Hepatocyte (in vitro differentiated cells): Measurements from ENCODE around the gene SIPA1. TPM values are rescaled to one million over a fixed set of nuclear protein-coding genes. Genes with fewer than 3 reads are reported as not detected.

Source experiments
- DNase-seq: peaks from one replicate; pipeline ENCODE4 v3.0.0-alpha.2; 2016; ENCODE audit warnings: low spot score
- H2AFZ ChIP-seq: fragments of 200-600 bp; sonication (generic); 2 replicates; pipeline ENCODE4 v1.6.0; 2016; ENCODE audit warnings: antibody characterized with exemption, mild to moderate bottlenecking
- H3K27ac ChIP-seq: fragments of 200-600 bp; sonication (generic); 2 replicates; pipeline ENCODE4 v1.5.1; 2016; ENCODE audit warnings: mild to moderate bottlenecking
- H3K27me3 ChIP-seq: fragments of 200-600 bp; sonication (generic); 2 replicates; pipeline ENCODE4 v1.6.1; 2016
- H3K36me3 ChIP-seq: fragments of 200-600 bp; sonication (generic); replicated peaks from 2 replicates; pipeline ENCODE4 v1.5.1; 2016; ENCODE audit warnings: low read depth; ENCODE audit not compliant: insufficient read depth
- H3K4me1 ChIP-seq: fragments of 200-600 bp; sonication (generic); 2 replicates; pipeline ENCODE4 v1.5.1; 2016; ENCODE audit warnings: mild to moderate bottlenecking, moderate library complexity; ENCODE audit not compliant: insufficient read depth
- H3K4me2 ChIP-seq: fragments of 200-600 bp; sonication (generic); 2 replicates; pipeline ENCODE4 v1.6.0; 2016
- H3K4me3 ChIP-seq: fragments of 200-600 bp; sonication (generic); 2 replicates; pipeline ENCODE4 v1.5.1; 2016; ENCODE audit warnings: mild to moderate bottlenecking
- H3K79me2 ChIP-seq: fragments of 200-600 bp; sonication (generic); 2 replicates; pipeline ENCODE4 v1.6.0; 2017; ENCODE audit warnings: mild to moderate bottlenecking
- H3K9me2 ChIP-seq: fragments of 200-600 bp; sonication (generic); replicated peaks from 2 replicates; pipeline ENCODE4 v1.6.0; 2017; ENCODE audit warnings: mild to moderate bottlenecking; ENCODE audit not compliant: insufficient read depth
- H3K9me3 ChIP-seq: fragments of 200-600 bp; sonication (generic); 2 replicates; pipeline ENCODE4 v1.5.1; 2016; ENCODE audit warnings: low read depth, mild to moderate bottlenecking
- H4K20me1 ChIP-seq: fragments of 200-600 bp; sonication (generic); 2 replicates; pipeline ENCODE4 v1.6.0; 2016; ENCODE audit warnings: mild to moderate bottlenecking; ENCODE audit not compliant: insufficient read depth, poor library complexity, severe bottlenecking
- CTCF ChIP-seq: fragments of 200-600 bp; sonication (generic); IDR thresholded peaks from 2 replicates; pipeline ENCODE4 v1.5.1; 2016; ENCODE audit warnings: antibody characterized with exemption, mild to moderate bottlenecking; ENCODE audit not compliant: poor library complexity
- EZH2 ChIP-seq: fragments of 200-600 bp; sonication (generic); IDR thresholded peaks from 2 replicates; pipeline ENCODE4 v1.6.1; 2016; ENCODE audit warnings: antibody characterized with exemption, mild to moderate bottlenecking, borderline replicate concordance
- EZH2phosphoT487 ChIP-seq: fragments of 200-600 bp; sonication (generic); IDR thresholded peaks from one replicate; pipeline ENCODE4 v1.6.1; 2018; ENCODE audit warnings: antibody characterized with exemption, mild to moderate bottlenecking, low read depth, moderate library complexity; ENCODE audit not compliant: unreplicated experiment, severe bottlenecking
- whole genome bisulfite sequencing: methylation state at CpG from one replicate; pipeline ENCODE4 v1.1.6; 2016; ENCODE audit warnings: low lambda C conversion rate; ENCODE audit errors: missing lambda C conversion rate; 5-methylcytosine and 5-hydroxymethylcytosine counted together
- polyA plus RNA-seq: library from polyadenylated mRNA; unstranded; fragments of >200 nt; fragmentation: Nextera tagmentation; extraction: Ambion mirVana; gene quantifications from 2 replicates; pipeline ENCODE4 v1.2.1, GENCODE V29; 2016
- total RNA-seq: library from RNA; depleted of rRNA; stranded (reverse); fragments of >200 nt; gene quantifications from 2 replicates; pipeline ENCODE4 v1.2.3, GENCODE V29; 2014

The SIPA1 gene
- total and polyA plus RNA-seq, 2 experiments from 2014 or later: 15.6 to 42.9 TPM

DNA sequence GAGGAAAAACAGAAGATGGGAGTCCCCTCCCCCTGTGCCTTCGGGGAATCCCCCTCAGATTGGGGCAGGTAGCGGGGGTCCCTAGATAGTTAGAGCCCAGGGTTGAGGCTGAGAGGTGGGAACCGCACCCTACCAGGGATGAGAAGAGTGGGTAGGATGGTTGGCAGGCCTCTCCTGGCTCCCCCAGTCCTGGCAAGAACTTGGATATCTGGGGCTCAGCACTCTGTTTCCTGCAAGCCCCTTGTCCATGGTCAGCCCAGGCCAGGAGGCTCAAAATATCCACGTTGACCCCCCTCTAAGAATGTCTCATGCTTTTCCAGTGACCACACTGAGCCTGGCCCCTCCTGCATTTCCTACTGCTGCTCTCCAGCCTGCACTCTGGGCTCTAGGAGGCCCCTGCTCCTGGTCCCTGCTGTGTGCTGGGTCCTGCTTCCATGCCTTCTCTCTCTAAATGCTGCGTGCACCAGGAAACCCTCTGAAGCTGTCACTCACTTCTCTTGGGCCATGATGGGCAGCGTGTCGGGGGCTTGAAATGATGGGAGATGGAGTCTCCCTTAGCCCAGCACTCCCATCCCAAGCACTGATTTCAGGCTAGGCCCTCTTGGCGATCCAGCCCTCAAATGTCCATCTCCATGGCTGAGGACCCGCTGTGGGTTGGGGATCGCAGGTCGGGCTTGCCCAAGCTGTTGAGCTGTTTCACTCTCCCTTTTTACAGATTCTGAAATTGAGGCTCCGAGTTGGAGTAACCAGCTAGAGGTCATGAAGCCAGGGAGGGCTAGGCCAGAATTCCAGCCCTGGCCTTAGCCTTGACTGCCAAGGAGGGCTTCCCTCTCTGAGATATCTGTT, 25.9 kb upstream of the SIPA1 start:
- Histone ChIP-seq H4K20me1 (peaks cover 60% of the 10 kb centered on the region), H3K4me3 (no peak overlapping the region), H3K4me2 (peak overlapping the region; percentile 88), H3K27me3 (no peaks in the 10 kb centered on the region), H3K36me3 (no peaks in the 10 kb centered on the region), H3K27ac (no peak overlapping the region), H3K9me2 (no peaks in the 10 kb centered on the region), H3K79me2 (peaks cover 67% of the 10 kb centered on the region), H2AFZ (no peak overlapping the region), H3K4me1 (peaks cover 32% of the 10 kb centered on the region), H3K9me3 (no peaks in the 10 kb centered on the region)
- no peak for DNase-seq
- TF ChIP-seq CTCF: no peak
- no peak for TF ChIP-seq EZH2
- no peak for TF ChIP-seq EZH2phosphoT487
- WGBS: 90% methylated on average over 12 of the region's 12 CpGs

- Histone ChIP-seq H2AFZ (no peak overlapping the region), H3K27ac (no peak overlapping the region), H3K36me3 (no peaks in the 10 kb centered on the region), H3K4me2 (peak overlapping the region; percentile 88), H3K27me3 (no peaks in the 10 kb centered on the region), H3K4me1 (peaks cover 26% of the 10 kb centered on the region), H3K9me3 (no peaks in the 10 kb centered on the region), H3K9me2 (no peaks in the 10 kb centered on the region), H3K4me3 (no peak overlapping the region), H4K20me1 (peaks cover 55% of the 10 kb centered on the region), H3K79me2 (peaks cover 71% of the 10 kb centered on the region)
- no peak for DNase-seq
- 94% methylated on average over 7 of the region's 7 CpGs for WGBS
- TF ChIP-seq EZH2 (no peak), CTCF (no peak), EZH2phosphoT487 (no peak)
Observed at GRCh38 chr11:65612691-65613090, 25.2 kb upstream of the SIPA1 start.

DNA sequence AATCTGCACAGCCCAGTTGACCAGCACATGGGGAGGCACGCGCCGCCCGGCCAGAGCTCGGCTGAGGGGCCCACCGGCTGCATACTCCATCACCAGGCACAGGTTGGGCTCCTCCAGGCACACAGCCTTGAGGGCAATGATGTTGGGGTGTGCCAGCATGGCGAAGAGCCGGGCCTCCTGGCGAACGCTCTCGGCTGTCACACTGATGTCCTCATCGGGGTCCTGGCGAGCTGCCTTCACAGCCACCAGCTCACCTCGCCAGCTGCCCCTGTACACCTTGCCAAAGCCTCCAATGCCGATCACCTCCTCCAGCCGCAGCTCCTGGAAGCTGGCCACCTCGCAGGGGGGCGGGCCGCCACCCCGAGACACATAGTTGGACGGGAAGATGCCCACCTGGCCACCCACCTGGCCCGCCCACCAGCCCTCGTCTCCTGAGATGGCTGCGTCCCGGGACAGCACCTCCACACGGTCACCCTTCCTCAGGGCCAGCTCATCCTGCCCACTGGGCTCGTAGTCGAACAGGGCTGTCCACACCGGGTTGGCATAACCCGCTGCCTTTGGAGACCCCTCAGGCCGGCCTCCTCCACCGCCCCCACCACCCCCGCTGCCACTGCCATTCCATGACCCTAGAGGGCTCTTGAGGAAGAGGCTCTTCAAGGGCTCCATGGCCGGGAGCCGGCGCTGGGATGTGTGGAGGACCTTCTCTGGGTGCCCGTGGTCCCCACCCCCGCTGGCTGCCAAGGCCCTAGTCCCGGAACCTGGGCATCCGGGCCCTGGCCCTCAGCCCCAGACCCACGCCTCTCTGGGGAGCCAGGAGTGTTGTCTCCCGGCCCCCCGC, 24.6 kb upstream of the SIPA1 start:
- WGBS: 53% methylated on average over 36 of the region's 43 CpGs
- DNase-seq: peak; percentile 58

More for the DNA sequence above, 24.6 kb upstream of the SIPA1 start:
- peak overlapping the region; percentile 29 for H2AFZ ChIP-seq
- no peak for TF ChIP-seq EZH2
- no peaks in the 10 kb centered on the region for H3K36me3 ChIP-seq
- H3K4me3 ChIP-seq: peak overlapping the region; percentile 32
- no peaks in the 10 kb centered on the region for H3K9me3 ChIP-seq
- H3K4me1 ChIP-seq: peaks cover 25% of the 10 kb centered on the region
- no peaks in the 10 kb centered on the region for H3K27me3 ChIP-seq
- H3K4me2 ChIP-seq: peak overlapping the region; percentile 88
- no peaks in the 10 kb centered on the region for H3K9me2 ChIP-seq
- H3K27ac ChIP-seq: peak overlapping the region; percentile 88
- H4K20me1 ChIP-seq: peaks cover 51% of the 10 kb centered on the region
- H3K79me2 ChIP-seq: peaks cover 77% of the 10 kb centered on the region
